Sigmoid colon (tissue), 4 donors: Measurements from ENCODE around the gene MAOA.

Source experiments
- CTCF ChIP-seq, 4 experiments: fragments of 450-650 bp in 3 of 4; fragments of 200-600 bp in 1 of 4; IDR thresholded peaks; one replicate each; pipeline ENCODE4 v1.5.1; 2016 to 2019; ENCODE audit warnings: antibody characterized with exemption in 4 of 4, mild to moderate bottlenecking in 3 of 4, moderate library complexity in 2 of 4
- EP300 ChIP-seq, 4 donors: sonication (generic); formaldehyde crosslinking; IDR thresholded peaks; one replicate each; pipeline ENCODE4 v1.6.1; 2017; ENCODE audit warnings: antibody characterized with exemption in 4 of 4
- POLR2A ChIP-seq, 2 donors: fragments of 450-650 bp; IDR thresholded peaks; one replicate each; pipeline ENCODE4 v1.6.1; 2016; ENCODE audit warnings: antibody characterized with exemption in 2 of 2, mild to moderate bottlenecking in 2 of 2, moderate library complexity in 2 of 2

- no peak for TF ChIP-seq EP300 (IDR thresholded peaks at IDR 0.05)
- no peak for TF ChIP-seq POLR2A (IDR thresholded peaks at IDR 0.05)
- no peak for TF ChIP-seq CTCF (IDR thresholded peaks at IDR 0.05)
Measured at GRCh38 chrX:43699475-43699874, 43.4 kb downstream of the MAOA start.
